Measurements from ENCODE around the gene SLC25A48.
A peak's percentile ranks its signal among the peaks of the same experiment; 100 is the strongest.

Gene SLC25A48

GRCh38 chr5:135930949-135931295 is 96.5 kb downstream of the SLC25A48 start:
- H3K27me3 ChIP-seq (replicated peaks in 2 of 5; ENCODE audit: control insufficient read depth in 4 of 5, insufficient read depth in 5 of 5, low read length in 4 of 5) = peaks cover 15 to 82% (median 34%) of the 10 kb centered on the region in 5 experiments
- peaks cover 0 to 12% (median 5%) of the 10 kb centered on the region in 4 experiments for H3K4me1 ChIP-seq (ENCODE audit: control extremely low read depth in 1 of 4, control insufficient read depth in 4 of 4, insufficient read depth in 4 of 4, low read length in 3 of 4)
- CTCF ChIA-PET = no interaction called here
- H3K4me3 ChIP-seq (ENCODE audit: control insufficient read depth in 1 of 7, extremely low read depth in 1 of 7, insufficient read depth in 4 of 7, low read depth in 2 of 7, low read length in 6 of 7) = peak overlapping the region in 1 of 7 experiments; percentile 43
- peaks cover 0 to 9% (median 2%) of the 10 kb centered on the region in 5 experiments for H3K9me3 ChIP-seq (ENCODE audit: control extremely low read depth in 1 of 5, control insufficient read depth in 4 of 5, insufficient read depth in 2 of 5, low read depth in 1 of 5, low read length in 4 of 5)
- no peak for DNase-seq
- H3K36me3 ChIP-seq (ENCODE audit: control insufficient read depth in 4 of 4, insufficient read depth in 4 of 4, low read length in 3 of 4) = no peaks in the 10 kb centered on the region
- 7% methylated on average over 10 of the region's 18 CpGs for WGBS (ENCODE audit: insufficient coverage)
- POLR2A ChIA-PET = no interaction called here
- H3K27ac ChIP-seq (ENCODE audit: insufficient read depth in 1 of 2, low read depth in 1 of 2, low read length in 2 of 2, poor library complexity in 1 of 2, severe bottlenecking in 2 of 2) = no peak overlapping the region

- H3K27me3 ChIP-seq (replicated peaks in 2 of 5; ENCODE audit: control insufficient read depth in 4 of 5, insufficient read depth in 5 of 5, low read length in 4 of 5) = peaks cover 16 to 65% (median 25%) of the 10 kb centered on the region in 5 experiments
- no peaks in the 10 kb centered on the region for H3K36me3 ChIP-seq (ENCODE audit: control insufficient read depth in 4 of 4, insufficient read depth in 4 of 4, low read length in 3 of 4)
- POLR2A ChIA-PET = no interaction called here
- CTCF ChIA-PET = interaction anchor here (4.2 kb wide), 1 partner anchor 11 kb away, joined by 16 read pairs; no protein-coding TSS in a partner anchor
- no peak overlapping the region for H3K27ac ChIP-seq (ENCODE audit: insufficient read depth in 1 of 2, low read depth in 1 of 2, low read length in 2 of 2, poor library complexity in 1 of 2, severe bottlenecking in 2 of 2)
- peaks cover 0 to 11% (median 5%) of the 10 kb centered on the region in 4 experiments for H3K4me1 ChIP-seq (ENCODE audit: control extremely low read depth in 1 of 4, control insufficient read depth in 4 of 4, insufficient read depth in 4 of 4, low read length in 3 of 4)
- no peak overlapping the region for H3K4me3 ChIP-seq (ENCODE audit: control insufficient read depth in 1 of 7, extremely low read depth in 1 of 7, insufficient read depth in 4 of 7, low read depth in 2 of 7, low read length in 6 of 7)
- WGBS (ENCODE audit: insufficient coverage) = 100% methylated on average over 3 of the region's 3 CpGs
- peaks cover 0 to under 1% (median 0%) of the 10 kb centered on the region in 5 experiments for H3K9me3 ChIP-seq (ENCODE audit: control extremely low read depth in 1 of 5, control insufficient read depth in 4 of 5, insufficient read depth in 2 of 5, low read depth in 1 of 5, low read length in 4 of 5)
- DNase-seq = no peak
Measured at GRCh38 chr5:135934939-135935338, 100.5 kb downstream of the SLC25A48 start.

GRCh38 chr5:135937245-135937911 is 102.9 kb downstream of the SLC25A48 start:
- Histone ChIP-seq H3K36me3 (ENCODE audit: control insufficient read depth in 4 of 4, insufficient read depth in 4 of 4, low read length in 3 of 4) (no peaks in the 10 kb centered on the region), H3K27ac (ENCODE audit: insufficient read depth in 1 of 2, low read depth in 1 of 2, low read length in 2 of 2, poor library complexity in 1 of 2, severe bottlenecking in 2 of 2) (no peak overlapping the region), H3K4me3 (ENCODE audit: control insufficient read depth in 1 of 7, extremely low read depth in 1 of 7, insufficient read depth in 4 of 7, low read depth in 2 of 7, low read length in 6 of 7) (no peak overlapping the region), H3K27me3 (replicated peaks in 2 of 5; ENCODE audit: control insufficient read depth in 4 of 5, insufficient read depth in 5 of 5, low read length in 4 of 5) (peaks cover 10 to 54% (median 12%) of the 10 kb centered on the region in 5 experiments), H3K4me1 (ENCODE audit: control extremely low read depth in 1 of 4, control insufficient read depth in 4 of 4, insufficient read depth in 4 of 4, low read length in 3 of 4) (no peaks in the 10 kb centered on the region), H3K9me3 (ENCODE audit: control extremely low read depth in 1 of 5, control insufficient read depth in 4 of 5, insufficient read depth in 2 of 5, low read depth in 1 of 5, low read length in 4 of 5) (no peaks in the 10 kb centered on the region)
- POLR2A ChIA-PET = no interaction called here
- 100% methylated on average over 1 of the region's 5 CpGs for WGBS (ENCODE audit: insufficient coverage)
- CTCF ChIA-PET = interaction anchor here (1.2 to 4.2 kb wide), 2 partner anchors 8 to 73 kb away, joined by 3 to 16 read pairs; no protein-coding TSS in a partner anchor
- DNase-seq = no peak

All from common myeloid progenitor, CD34-positive (primary cell).